HepG2 (cell line): ENCODE measurements around the gene CRIM1. TPM values are rescaled to one million over a fixed set of nuclear protein-coding genes. Genes with fewer than 3 reads are reported as not detected.
A peak's percentile ranks its signal among the peaks of the same experiment; 100 is the strongest.

Experiments used
- ATAC-seq: fragments of 200-7000 bp; cut with Tn5 transposase; 3 replicates; pipeline ENCODE4 v1.9.1; 2020; ENCODE audit warnings: mild to moderate bottlenecking, moderate library complexity
- BruUV-seq: library from RNA; stranded (reverse); fragments of 400-500 nt; replicated peaks from 2 replicates; lab custom pipeline; 2021; lab: Mats Ljungman, UMichigan
- CTCF ChIA-PET: fragments of 300-600 bp; formaldehyde crosslinking; extraction: SDS; loops from one replicate; lab custom pipeline; 2021; ENCODE audit warnings: low total read pairs, inconsistent platforms, low intra/inter-chr PET ratio; lab: Yijun Ruan, JAX
- POLR2A ChIA-PET: fragments of 350-600 bp; sonication (Branson Sonifier 250); formaldehyde crosslinking; loops from one replicate; lab custom pipeline; 2020; ENCODE audit warnings: antibody characterized with exemption, inconsistent platforms; lab: Yijun Ruan, JAX
- DNase-seq: peaks from one replicate; pipeline ENCODE4 v3.0.0-alpha.2; 2015; ENCODE audit warnings: low spot score
- FAIRE-seq: peaks from 3 replicates; lab custom pipeline; 2011; peaks lifted over from hg19 to GRCh38; lab: Jason Lieb, UNC
- H2AFZ ChIP-seq: one replicate; pipeline ENCODE4 v1.6.1; 2011; ENCODE audit warnings: low read length, inconsistent platforms
- H3K27ac ChIP-seq: fragments of 300-600 bp; 3 replicates; pipeline ENCODE4 v1.8.0; 2011; ENCODE audit warnings: mixed run types, mild to moderate bottlenecking, mixed read lengths, low read length, inconsistent platforms; ENCODE audit not compliant: insufficient read depth; ENCODE audit errors: extremely low read length
- H3K27me3 ChIP-seq, 2 experiments: fragments of 200-600 bp in 1 of 2; 2 replicates in 1 of 2; 3 replicates in 1 of 2; pipeline versions ENCODE4 v1.6.0 to v1.8.0; 2011; ENCODE audit warnings: low read length in 2 of 2, mild to moderate bottlenecking in 2 of 2, moderate library complexity in 2 of 2, inconsistent platforms in 1 of 2; ENCODE audit not compliant: insufficient read depth in 2 of 2, control insufficient read depth in 1 of 2
- H3K36me3 ChIP-seq, 2 experiments: fragments of 200-600 bp in 1 of 2; replicated peaks in 1 of 2; 2 replicates in 1 of 2; 3 replicates in 1 of 2; pipeline versions ENCODE4 v1.5.1 to v1.8.0; 2011; ENCODE audit warnings: low read length in 2 of 2, inconsistent platforms in 1 of 2; ENCODE audit not compliant: insufficient read depth in 2 of 2, control insufficient read depth in 1 of 2
- H3K4me1 ChIP-seq: 2 replicates; pipeline ENCODE4 v1.5.1; 2012; ENCODE audit warnings: low read length, inconsistent platforms; ENCODE audit not compliant: insufficient read depth
- H3K4me2 ChIP-seq: 2 replicates; pipeline ENCODE4 v1.6.0; 2011; ENCODE audit warnings: low read depth, low read length, inconsistent platforms
- H3K4me3 ChIP-seq, 3 experiments: fragments of 200-600 bp in 1 of 3; sonication (generic), shearing (Covaris generic) in 1 of 3; replicated peaks in 1 of 3; 2 replicates each; pipeline ENCODE4 v1.5.1; 2011 to 2016; ENCODE audit warnings: low read length in 3 of 3, inconsistent platforms in 2 of 3, low read depth in 2 of 3, mild to moderate bottlenecking in 2 of 3, control low read depth in 1 of 3, mixed read lengths in 1 of 3; ENCODE audit not compliant: insufficient read depth in 1 of 3
- H3K79me2 ChIP-seq: one replicate; pipeline ENCODE4 v1.6.1; 2011; ENCODE audit warnings: low read length, inconsistent platforms; ENCODE audit not compliant: insufficient read depth
- H3K9ac ChIP-seq: 2 replicates; pipeline ENCODE4 v1.6.0; 2011; ENCODE audit warnings: mild to moderate bottlenecking, low read depth, low read length, inconsistent platforms; ENCODE audit not compliant: insufficient read depth
- H3K9me3 ChIP-seq: 2 replicates; pipeline ENCODE4 v1.5.1; 2012; ENCODE audit warnings: mild to moderate bottlenecking, low read length
- H4K20me1 ChIP-seq: 2 replicates; pipeline ENCODE4 v1.6.0; 2011; ENCODE audit warnings: inconsistent platforms, mild to moderate bottlenecking, low read length, moderate library complexity; ENCODE audit not compliant: insufficient read depth
- POLR2G ChIP-seq: fragments of 200-400 bp; formaldehyde crosslinking; IDR thresholded peaks from 2 replicates; pipeline ENCODE4 v1.6.1; 2018; ENCODE audit warnings: mild to moderate bottlenecking, low read depth, low read length, moderate library complexity
- SNRNP70 ChIP-seq: fragments of 200-400 bp; formaldehyde crosslinking; IDR thresholded peaks from 2 replicates; pipeline ENCODE4 v1.6.1; 2017; ENCODE audit warnings: mild to moderate bottlenecking, low read depth, low read length, moderate library complexity
- WGBS: methylation state at CpG from one replicate; pipeline ENCODE4 v1.1.6; 2017; ENCODE audit warnings: low lambda C conversion rate; 5-methylcytosine and 5-hydroxymethylcytosine counted together
- in situ Hi-C: cut with HindIII; loops from 2 replicates; pipeline ENCODE4 v1.10.0; 2017; ENCODE audit warnings: low pct_unique_long_range_greater_than_20kb; ENCODE audit not compliant: extremely low pct_ligation_motif_present
- intact Hi-C: fragments of 100-400 bp; cut with micrococcal nuclease; formaldehyde crosslinking; loops from one replicate; pipeline ENCODE4 v1.10.0; 2022; ENCODE audit not compliant: unreplicated experiment
- polyA plus RNA-seq, 8 experiments: library from polyadenylated mRNA; depleted of rRNA in 3 of 8; stranded (reverse) in 7 of 8; unstranded in 1 of 8; fragments of >200 nt; fragmentation: Illumina TruSeq in 4 of 8; extraction: Trizol in 4 of 8; gene quantifications; 2 replicates each; pipeline versions ENCODE4 v1.2.1 to v1.2.3, GENCODE V29; 2011 to 2016; ENCODE audit warnings: low read depth in 4 of 8, missing spikeins in 1 of 8, mixed read lengths in 1 of 8; ENCODE audit not compliant: insufficient read depth in 1 of 8
- total RNA-seq, 5 experiments: library from RNA; depleted of rRNA; stranded (reverse); fragments of >200 nt; fragmentation: Illumina TruSeq; extraction: Trizol; gene quantifications; 2 replicates each; pipeline ENCODE4 v1.2.3, GENCODE V29; 2016; ENCODE audit warnings: low read depth in 1 of 5
- TF ChIP-seq, protein P1 (sequence below): sonication (generic); formaldehyde crosslinking; IDR thresholded peaks from 2 replicates; pipeline ENCODE4 v1.9.0; 2021; ENCODE audit warnings: missing genetic modification reagents, borderline replicate concordance
- TF ChIP-seq, protein P2 (sequence below): sonication (generic); formaldehyde crosslinking; IDR thresholded peaks from 2 replicates; pipeline ENCODE4 v1.5.1; 2020; ENCODE audit warnings: missing genetic modification reagents, mild to moderate bottlenecking, borderline replicate concordance
- TF ChIP-seq, protein P3 (sequence below): sonication (generic); formaldehyde crosslinking; IDR thresholded peaks from 2 replicates; pipeline ENCODE4 v1.4.0; 2020; ENCODE audit warnings: mild to moderate bottlenecking, missing genetic modification reagents

The CRIM1 gene
- total and polyA plus RNA-seq, 2 of the 13 experiments (the other 11 are each of a cell fraction or from before 2014, with no cell fraction given): 39.1 to 69.9 TPM

DNA sequence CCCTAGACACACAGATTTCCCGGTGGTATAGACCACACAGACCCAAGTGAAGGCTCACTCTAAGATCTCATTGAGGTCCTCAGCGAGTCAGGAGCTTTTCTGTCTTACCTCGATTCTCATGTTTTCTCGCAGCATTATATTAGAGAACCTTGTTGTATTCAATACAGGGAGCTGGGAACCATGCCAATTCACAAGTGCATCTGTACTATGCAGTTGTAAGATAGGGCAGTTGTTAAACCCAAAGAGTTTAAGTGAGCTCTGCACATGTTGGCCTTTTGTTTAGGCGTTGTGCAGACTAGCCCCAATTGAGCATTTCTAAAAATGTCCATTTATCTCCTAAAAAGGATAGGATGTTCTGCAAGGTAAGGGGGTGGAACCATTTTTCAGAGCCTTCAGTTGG, 182.8 kb downstream of the CRIM1 start:
- no peaks in the 10 kb centered on the region for H3K9me3 ChIP-seq
- no peaks in the 10 kb centered on the region for H3K4me1 ChIP-seq
- no peaks in the 10 kb centered on the region for H4K20me1 ChIP-seq
- TF ChIP-seq, protein P1, sequence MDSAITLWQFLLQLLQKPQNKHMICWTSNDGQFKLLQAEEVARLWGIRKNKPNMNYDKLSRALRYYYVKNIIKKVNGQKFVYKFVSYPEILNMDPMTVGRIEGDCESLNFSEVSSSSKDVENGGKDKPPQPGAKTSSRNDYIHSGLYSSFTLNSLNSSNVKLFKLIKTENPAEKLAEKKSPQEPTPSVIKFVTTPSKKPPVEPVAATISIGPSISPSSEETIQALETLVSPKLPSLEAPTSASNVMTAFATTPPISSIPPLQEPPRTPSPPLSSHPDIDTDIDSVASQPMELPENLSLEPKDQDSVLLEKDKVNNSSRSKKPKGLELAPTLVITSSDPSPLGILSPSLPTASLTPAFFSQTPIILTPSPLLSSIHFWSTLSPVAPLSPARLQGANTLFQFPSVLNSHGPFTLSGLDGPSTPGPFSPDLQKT (CRISPR knock-in tag): no peak
- no peak for TF ChIP-seq SNRNP70
- TF ChIP-seq, protein P2, sequence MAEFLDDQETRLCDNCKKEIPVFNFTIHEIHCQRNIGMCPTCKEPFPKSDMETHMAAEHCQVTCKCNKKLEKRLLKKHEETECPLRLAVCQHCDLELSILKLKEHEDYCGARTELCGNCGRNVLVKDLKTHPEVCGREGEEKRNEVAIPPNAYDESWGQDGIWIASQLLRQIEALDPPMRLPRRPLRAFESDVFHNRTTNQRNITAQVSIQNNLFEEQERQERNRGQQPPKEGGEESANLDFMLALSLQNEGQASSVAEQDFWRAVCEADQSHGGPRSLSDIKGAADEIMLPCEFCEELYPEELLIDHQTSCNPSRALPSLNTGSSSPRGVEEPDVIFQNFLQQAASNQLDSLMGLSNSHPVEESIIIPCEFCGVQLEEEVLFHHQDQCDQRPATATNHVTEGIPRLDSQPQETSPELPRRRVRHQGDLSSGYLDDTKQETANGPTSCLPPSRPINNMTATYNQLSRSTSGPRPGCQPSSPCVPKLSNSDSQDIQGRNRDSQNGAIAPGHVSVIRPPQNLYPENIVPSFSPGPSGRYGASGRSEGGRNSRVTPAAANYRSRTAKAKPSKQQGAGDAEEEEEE: no peak
- 0 out of 2 replicates have a peak, but pooled peaks have one; percentile 3 for TF ChIP-seq POLR2G
- TF ChIP-seq, protein P3, sequence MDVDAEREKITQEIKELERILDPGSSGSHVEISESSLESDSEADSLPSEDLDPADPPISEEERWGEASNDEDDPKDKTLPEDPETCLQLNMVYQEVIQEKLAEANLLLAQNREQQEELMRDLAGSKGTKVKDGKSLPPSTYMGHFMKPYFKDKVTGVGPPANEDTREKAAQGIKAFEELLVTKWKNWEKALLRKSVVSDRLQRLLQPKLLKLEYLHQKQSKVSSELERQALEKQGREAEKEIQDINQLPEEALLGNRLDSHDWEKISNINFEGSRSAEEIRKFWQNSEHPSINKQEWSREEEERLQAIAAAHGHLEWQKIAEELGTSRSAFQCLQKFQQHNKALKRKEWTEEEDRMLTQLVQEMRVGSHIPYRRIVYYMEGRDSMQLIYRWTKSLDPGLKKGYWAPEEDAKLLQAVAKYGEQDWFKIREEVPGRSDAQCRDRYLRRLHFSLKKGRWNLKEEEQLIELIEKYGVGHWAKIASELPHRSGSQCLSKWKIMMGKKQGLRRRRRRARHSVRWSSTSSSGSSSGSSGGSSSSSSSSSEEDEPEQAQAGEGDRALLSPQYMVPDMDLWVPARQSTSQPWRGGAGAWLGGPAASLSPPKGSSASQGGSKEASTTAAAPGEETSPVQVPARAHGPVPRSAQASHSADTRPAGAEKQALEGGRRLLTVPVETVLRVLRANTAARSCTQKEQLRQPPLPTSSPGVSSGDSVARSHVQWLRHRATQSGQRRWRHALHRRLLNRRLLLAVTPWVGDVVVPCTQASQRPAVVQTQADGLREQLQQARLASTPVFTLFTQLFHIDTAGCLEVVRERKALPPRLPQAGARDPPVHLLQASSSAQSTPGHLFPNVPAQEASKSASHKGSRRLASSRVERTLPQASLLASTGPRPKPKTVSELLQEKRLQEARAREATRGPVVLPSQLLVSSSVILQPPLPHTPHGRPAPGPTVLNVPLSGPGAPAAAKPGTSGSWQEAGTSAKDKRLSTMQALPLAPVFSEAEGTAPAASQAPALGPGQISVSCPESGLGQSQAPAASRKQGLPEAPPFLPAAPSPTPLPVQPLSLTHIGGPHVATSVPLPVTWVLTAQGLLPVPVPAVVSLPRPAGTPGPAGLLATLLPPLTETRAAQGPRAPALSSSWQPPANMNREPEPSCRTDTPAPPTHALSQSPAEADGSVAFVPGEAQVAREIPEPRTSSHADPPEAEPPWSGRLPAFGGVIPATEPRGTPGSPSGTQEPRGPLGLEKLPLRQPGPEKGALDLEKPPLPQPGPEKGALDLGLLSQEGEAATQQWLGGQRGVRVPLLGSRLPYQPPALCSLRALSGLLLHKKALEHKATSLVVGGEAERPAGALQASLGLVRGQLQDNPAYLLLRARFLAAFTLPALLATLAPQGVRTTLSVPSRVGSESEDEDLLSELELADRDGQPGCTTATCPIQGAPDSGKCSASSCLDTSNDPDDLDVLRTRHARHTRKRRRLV (CRISPR knock-in tag): no peak
- no peak overlapping the region for H3K4me3 ChIP-seq
- H3K4me2 ChIP-seq: no peak overlapping the region
- intact Hi-C loops (no loop called here), in situ Hi-C loops (no loop called here)
- no peak for ATAC-seq
- peaks cover 26 to 58% of the 10 kb centered on the region in 2 experiments for H3K36me3 ChIP-seq
- DNase-seq: no peak
- no peak overlapping the region for H3K9ac ChIP-seq
- no TSS peak for BruUV-seq
- H2AFZ ChIP-seq: no peak overlapping the region
- no peaks in the 10 kb centered on the region for H3K27me3 ChIP-seq
- ChIA-PET POLR2A (no interaction called here), CTCF (no interaction called here)
- FAIRE-seq: no peak
- H3K27ac ChIP-seq: no peak overlapping the region
- no peaks in the 10 kb centered on the region for H3K79me2 ChIP-seq
- WGBS: 94% methylated on average over 5 of the region's 5 CpGs
